Calu3 (cell line): ENCODE results near the gene CEP295NL. TPM values are rescaled to one million over a fixed set of nuclear protein-coding genes. Genes with fewer than 3 reads are reported as not detected.
A peak's percentile ranks its signal among the peaks of the same experiment; 100 is the strongest.

Experiments used
- BruUV-seq: library from RNA; stranded (reverse); fragments of 400-500 nt; replicated peaks from 2 replicates; lab custom pipeline; 2021; lab: Mats Ljungman, UMichigan
- CTCF ChIA-PET: fragments of 300-600 bp; sonication (Branson Sonifier 250); formaldehyde crosslinking; loops from one replicate; lab custom pipeline; 2022; ENCODE audit warnings: antibody characterized with exemption; lab: Charles Lee
- DNase-seq: peaks from one replicate; pipeline ENCODE4 v3.0.0; 2022
- H3K27ac Mint-ChIP-seq: one replicate; pipeline ENCODE4 v1.8.0; 2022; ENCODE audit warnings: mixed read lengths; ENCODE audit not compliant: unreplicated experiment
- H3K27me3 Mint-ChIP-seq: one replicate; pipeline ENCODE4 v1.8.0; 2022; ENCODE audit warnings: mixed read lengths; ENCODE audit not compliant: unreplicated experiment
- H3K36me3 Mint-ChIP-seq: one replicate; pipeline ENCODE4 v1.8.0; 2022; ENCODE audit warnings: mild to moderate bottlenecking, moderate library complexity, mixed read lengths; ENCODE audit not compliant: insufficient read depth, unreplicated experiment
- H3K4me1 Mint-ChIP-seq: one replicate; pipeline ENCODE4 v1.8.0; 2022; ENCODE audit warnings: mild to moderate bottlenecking, low read depth, mixed read lengths; ENCODE audit not compliant: unreplicated experiment
- H3K4me3 Mint-ChIP-seq: one replicate; pipeline ENCODE4 v1.8.0; 2022; ENCODE audit warnings: mild to moderate bottlenecking, low read depth, moderate library complexity, mixed read lengths; ENCODE audit not compliant: unreplicated experiment
- H3K9me3 Mint-ChIP-seq: one replicate; pipeline ENCODE4 v1.8.0; 2022; ENCODE audit warnings: low read depth, mixed read lengths; ENCODE audit not compliant: unreplicated experiment
- intact Hi-C: fragments of 100-400 bp; cut with micrococcal nuclease; formaldehyde crosslinking; loops from one replicate; pipeline ENCODE4 v1.10.0; 2022; ENCODE audit not compliant: unreplicated experiment
- total RNA-seq: library from RNA; stranded (reverse); gene quantifications from 2 replicates; pipeline ENCODE4 v1.2.3, GENCODE V29; 2022
- TF ChIP-seq, protein P1 (sequence below): fragments of 200-600 bp; IDR thresholded peaks from one replicate; pipeline ENCODE4 v1.8.0; 2022; ENCODE audit warnings: antibody characterized with exemption; ENCODE audit not compliant: unreplicated experiment

Gene CEP295NL
- total RNA-seq, 1 experiment from 2014 or later: 4.6 TPM

DNA sequence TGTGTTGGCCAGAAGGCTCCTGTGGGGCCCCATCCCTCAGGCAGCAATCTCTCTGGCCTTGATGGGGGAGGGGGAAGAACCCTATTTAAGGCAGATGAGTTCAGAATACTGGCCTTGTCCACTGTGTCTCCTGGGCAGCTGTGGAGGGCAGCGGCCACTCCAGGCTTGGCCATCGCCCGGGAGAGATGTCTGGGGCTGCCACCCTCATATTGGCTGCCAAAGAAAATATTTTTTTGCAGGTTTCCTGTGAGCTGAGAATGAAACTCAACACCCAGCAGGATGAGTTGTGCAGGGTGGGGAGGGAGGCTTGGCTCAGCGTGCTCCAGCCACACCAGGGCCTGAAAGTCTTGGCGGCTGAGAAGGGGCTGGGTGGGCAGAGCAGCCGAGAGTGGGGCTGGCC lies 36.6 kb upstream of the CEP295NL start:
- CTCF ChIA-PET: no interaction called here
- Mint-ChIP-seq H3K36me3 (peaks cover 7% of the 10 kb centered on the region), H3K27ac (no peak overlapping the region), H3K4me3 (no peak overlapping the region), H3K9me3 (no peaks in the 10 kb centered on the region), H3K27me3 (no peaks in the 10 kb centered on the region), H3K4me1 (peaks cover 13% of the 10 kb centered on the region)
- intact Hi-C loops: no loop called here
- DNase-seq: no peak
- no TSS peak for BruUV-seq
- TF ChIP-seq, protein P1, sequence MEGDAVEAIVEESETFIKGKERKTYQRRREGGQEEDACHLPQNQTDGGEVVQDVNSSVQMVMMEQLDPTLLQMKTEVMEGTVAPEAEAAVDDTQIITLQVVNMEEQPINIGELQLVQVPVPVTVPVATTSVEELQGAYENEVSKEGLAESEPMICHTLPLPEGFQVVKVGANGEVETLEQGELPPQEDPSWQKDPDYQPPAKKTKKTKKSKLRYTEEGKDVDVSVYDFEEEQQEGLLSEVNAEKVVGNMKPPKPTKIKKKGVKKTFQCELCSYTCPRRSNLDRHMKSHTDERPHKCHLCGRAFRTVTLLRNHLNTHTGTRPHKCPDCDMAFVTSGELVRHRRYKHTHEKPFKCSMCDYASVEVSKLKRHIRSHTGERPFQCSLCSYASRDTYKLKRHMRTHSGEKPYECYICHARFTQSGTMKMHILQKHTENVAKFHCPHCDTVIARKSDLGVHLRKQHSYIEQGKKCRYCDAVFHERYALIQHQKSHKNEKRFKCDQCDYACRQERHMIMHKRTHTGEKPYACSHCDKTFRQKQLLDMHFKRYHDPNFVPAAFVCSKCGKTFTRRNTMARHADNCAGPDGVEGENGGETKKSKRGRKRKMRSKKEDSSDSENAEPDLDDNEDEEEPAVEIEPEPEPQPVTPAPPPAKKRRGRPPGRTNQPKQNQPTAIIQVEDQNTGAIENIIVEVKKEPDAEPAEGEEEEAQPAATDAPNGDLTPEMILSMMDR: no peak

DNA sequence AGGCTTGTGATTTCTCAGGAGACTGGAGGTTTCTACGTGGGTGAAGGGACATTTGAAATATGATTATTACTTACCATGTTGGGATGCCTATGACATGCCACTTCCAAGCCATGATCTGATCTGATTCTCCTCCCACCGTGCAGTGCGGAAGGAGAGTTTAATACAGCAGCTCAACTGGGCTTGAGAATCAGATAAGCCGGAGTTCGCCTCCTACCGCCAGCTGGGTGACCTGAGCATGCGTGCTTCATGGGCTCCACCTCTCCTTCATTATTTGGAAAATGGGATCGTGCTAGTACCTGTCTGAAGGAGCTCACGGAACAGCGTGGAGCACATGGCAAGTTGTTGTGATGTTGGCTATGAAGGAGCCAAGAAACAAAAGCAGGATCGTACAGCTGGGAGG lies 34.6 kb upstream of the CEP295NL start:
- no TSS peak for BruUV-seq
- H3K27ac Mint-ChIP-seq: no peak overlapping the region
- no peaks in the 10 kb centered on the region for H3K9me3 Mint-ChIP-seq
- no peak for DNase-seq
- no peak overlapping the region for H3K4me3 Mint-ChIP-seq
- CTCF ChIA-PET: interaction anchor here (0.8 kb wide), 1 partner anchor 51 kb away, joined by 3 read pairs; no protein-coding TSS in a partner anchor
- intact Hi-C loops: no loop called here
- H3K27me3 Mint-ChIP-seq: no peaks in the 10 kb centered on the region
- peaks cover 15% of the 10 kb centered on the region for H3K36me3 Mint-ChIP-seq
- H3K4me1 Mint-ChIP-seq: peaks cover 34% of the 10 kb centered on the region
- TF ChIP-seq, protein P1: no peak

DNA sequence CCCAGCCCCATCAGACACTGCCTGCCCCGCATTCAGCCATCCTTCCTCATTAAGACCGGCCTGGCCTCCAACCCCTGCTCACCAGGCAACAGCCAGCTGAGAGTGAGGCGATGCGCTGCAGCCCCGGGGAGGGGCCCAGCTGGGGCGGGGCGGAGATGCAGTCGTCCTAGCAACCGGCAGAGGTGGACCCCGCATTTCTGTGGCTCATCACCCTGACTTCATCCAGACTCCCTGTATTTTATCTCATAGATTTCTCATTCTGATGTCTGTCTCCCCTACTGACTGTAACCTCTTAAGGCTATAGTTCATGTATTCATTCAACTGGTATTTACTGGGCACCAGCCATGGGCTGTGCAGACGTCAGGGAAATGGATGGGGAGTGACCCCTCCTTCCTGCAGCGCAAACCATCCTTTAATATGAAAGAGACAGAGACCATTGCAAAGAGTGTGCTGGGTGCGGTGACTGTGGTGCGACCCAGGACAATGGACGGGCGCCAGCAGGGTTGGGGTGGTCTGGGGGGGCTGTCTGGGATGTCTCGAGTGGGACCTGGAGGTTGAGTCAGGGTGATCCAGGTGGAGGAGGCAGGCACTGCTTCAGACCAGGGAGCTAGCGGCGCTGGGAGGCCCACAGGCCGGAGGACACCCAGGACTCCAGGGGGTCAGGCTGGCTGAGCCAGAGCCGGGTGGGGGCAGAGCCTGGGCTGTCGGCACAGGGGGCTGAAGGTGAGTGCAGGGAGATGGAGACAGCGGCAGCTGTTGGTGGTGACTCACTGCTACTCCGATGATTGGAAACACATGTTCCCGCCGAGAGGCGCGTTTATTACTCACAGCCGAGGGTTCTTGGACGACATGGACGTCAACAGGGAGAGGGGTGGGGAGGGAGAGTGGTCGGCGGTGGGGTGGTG lies 32.7 kb upstream of the CEP295NL start:
- peak overlapping the region; percentile 52 for H3K27ac Mint-ChIP-seq
- CTCF ChIA-PET: no interaction called here
- DNase-seq: no peak
- H3K4me3 Mint-ChIP-seq: no peak overlapping the region
- peaks cover 15% of the 10 kb centered on the region for H3K36me3 Mint-ChIP-seq
- peaks cover 35% of the 10 kb centered on the region for H3K4me1 Mint-ChIP-seq
- intact Hi-C loops: no loop called here
- TF ChIP-seq, protein P1: no peak
- BruUV-seq: no TSS peak
- H3K9me3 Mint-ChIP-seq: no peaks in the 10 kb centered on the region
- no peaks in the 10 kb centered on the region for H3K27me3 Mint-ChIP-seq

DNA sequence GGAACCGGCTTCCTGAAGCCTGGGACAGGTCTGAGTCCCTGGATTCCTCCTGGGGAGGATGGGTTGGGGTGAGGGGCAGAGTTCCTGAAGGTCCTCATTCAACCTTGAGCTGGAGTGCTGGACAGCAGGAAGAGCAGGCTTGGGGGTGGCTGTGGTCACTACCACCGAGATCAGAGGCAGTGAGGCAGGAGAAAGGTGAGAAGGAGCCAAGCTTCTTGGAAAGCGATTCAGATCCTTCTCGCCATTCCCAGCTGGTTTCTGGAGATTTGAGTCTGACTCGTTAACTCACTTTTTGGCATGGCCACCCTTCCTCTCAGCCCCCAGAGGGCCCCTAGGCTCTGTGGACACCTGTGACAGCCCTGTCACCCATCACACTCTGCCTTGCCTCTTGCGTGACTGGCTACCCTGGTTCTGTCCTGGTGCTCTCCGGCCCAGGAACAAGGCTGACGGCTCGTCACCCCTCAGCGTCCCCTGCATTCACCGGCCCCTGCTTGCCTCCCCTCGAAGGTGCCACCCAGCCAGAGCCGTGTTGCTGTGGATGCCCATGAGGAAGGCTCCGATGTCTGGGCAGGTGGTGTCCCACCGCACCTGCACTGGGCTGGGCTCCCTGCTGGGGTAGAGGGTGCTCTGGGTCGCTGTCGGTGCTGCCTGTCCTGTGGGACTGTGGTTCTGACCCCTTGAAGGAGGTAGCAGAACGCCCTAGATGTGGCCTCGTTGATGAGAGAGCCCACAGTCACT lies 31.8 kb upstream of the CEP295NL start:
- BruUV-seq: no TSS peak
- intact Hi-C loops: no loop called here
- H3K4me3 Mint-ChIP-seq: peak overlapping the region; percentile 5
- peaks cover 35% of the 10 kb centered on the region for H3K4me1 Mint-ChIP-seq
- no peaks in the 10 kb centered on the region for H3K9me3 Mint-ChIP-seq
- no peaks in the 10 kb centered on the region for H3K27me3 Mint-ChIP-seq
- DNase-seq: no peak
- H3K36me3 Mint-ChIP-seq: peaks cover 15% of the 10 kb centered on the region
- TF ChIP-seq, protein P1: no peak
- CTCF ChIA-PET: interaction anchor here (1.0 to 2.0 kb wide), 3 partner anchors 37 to 66 kb away, joined by 3 to 5 read pairs (median 3); no protein-coding TSS in a partner anchor
- peak overlapping the region; percentile 94 for H3K27ac Mint-ChIP-seq
